GM11168 (cell line): ENCODE measurements around the gene WDR90.

ENCODE experiments used
- in situ Hi-C: fragments of 300-500 bp; cut with MboI; formaldehyde crosslinking; loops from one replicate; pipeline ENCODE4 v1.12.0; 2022; ENCODE audit warnings: low sequenced_read_pairs; ENCODE audit not compliant: unreplicated experiment

The WDR90 gene

GRCh38 chr16:625977-626765, 23.0 kb upstream of the WDR90 start:
- in situ Hi-C loops, result no loop called here

GRCh38 chr16:626787-627453, 22.2 kb upstream of the WDR90 start:
- in situ Hi-C loops, result no loop called here

- in situ Hi-C loops, result no loop called here
These were observed 21.5 kb upstream of the WDR90 start for GRCh38 chr16:627454-628239.

- in situ Hi-C loops, result no loop called here
These were observed 20.7 kb upstream of the WDR90 start for GRCh38 chr16:628321-629061.

- in situ Hi-C loops, result no loop called here
These were observed 19.9 kb upstream of the WDR90 start for GRCh38 chr16:629185-629832.

GRCh38 chr16:629833-630248, 19.3 kb upstream of the WDR90 start:
- in situ Hi-C loops, result no loop called here

- in situ Hi-C loops, result no loop called here
These were observed 18.8 kb upstream of the WDR90 start for GRCh38 chr16:630249-630814.

GRCh38 chr16:630815-631405, 18.3 kb upstream of the WDR90 start, which contains the start of gene WFIKKN1:
Gene WFIKKN1 (plus strand): TSS chr16:630985. CDS start chr16:631254, 269 bp downstream.
- in situ Hi-C loops, result no loop called here

GRCh38 chr16:631808-632358, 17.3 kb upstream of the WDR90 start:
- in situ Hi-C loops, result no loop called here

GRCh38 chr16:632486-633335, 16.5 kb upstream of the WDR90 start:
- in situ Hi-C loops, result no loop called here

- in situ Hi-C loops, result no loop called here
These were observed 15.7 kb upstream of the WDR90 start for GRCh38 chr16:633336-634050.

- in situ Hi-C loops, result no loop called here
These were observed 15.0 kb upstream of the WDR90 start for GRCh38 chr16:634051-634670.

- in situ Hi-C loops, result no loop called here
These were observed 14.2 kb upstream of the WDR90 start for GRCh38 chr16:634996-635395.

- in situ Hi-C loops, result no loop called here
These were observed 13.5 kb upstream of the WDR90 start for GRCh38 chr16:635573-636205.

- in situ Hi-C loops, result no loop called here
These were observed 12.7 kb upstream of the WDR90 start, which contains the start of gene METTL26 for GRCh38 chr16:636206-637080. Gene METTL26 (minus strand): TSS chr16:636305. CDS start chr16:636290, 15 bp downstream.
